GM19351 (cell line): ENCODE measurements around the gene C12orf42.
"Not testable (repeated sequence)": the region's sequence is repeated elsewhere in the genome, so short reads cannot be mapped to it uniquely, and the experiment has no call there.

ENCODE experiments used
- ATAC-seq: cut with Tn5 transposase; IDR thresholded peaks from one replicate; pipeline ENCODE4 v1.9.1; 2021; ENCODE audit warnings: mild to moderate bottlenecking, moderate library complexity; ENCODE audit not compliant: unreplicated experiment

The C12orf42 gene

GRCh38 chr12:103425674-103426073, 70.1 kb downstream of the C12orf42 start:
- not testable (repeated sequence) for ATAC-seq

GRCh38 chr12:103424849-103425586, 70.8 kb downstream of the C12orf42 start:
- ATAC-seq, result not testable (repeated sequence)

- no peak for ATAC-seq
Measured at GRCh38 chr12:103423516-103423910, 72.3 kb downstream of the C12orf42 start.

GRCh38 chr12:103422746-103423515, 72.8 kb downstream of the C12orf42 start:
- ATAC-seq, result no peak

- ATAC-seq, result no peak
Measured at GRCh38 chr12:103422328-103422727, 73.4 kb downstream of the C12orf42 start.

GRCh38 chr12:103421402-103421801, 74.4 kb downstream of the C12orf42 start:
- no peak for ATAC-seq

- no peak for ATAC-seq
Measured at GRCh38 chr12:103415681-103416080, 80.1 kb downstream of the C12orf42 start.

- no peak for ATAC-seq
Measured at GRCh38 chr12:103401421-103401820, 94.3 kb downstream of the C12orf42 start.

GRCh38 chr12:103399986-103400385, 95.8 kb downstream of the C12orf42 start:
- no peak for ATAC-seq

- no peak for ATAC-seq
Measured at GRCh38 chr12:103397536-103397935, 98.2 kb downstream of the C12orf42 start.

GRCh38 chr12:103392722-103393121, 103.0 kb downstream of the C12orf42 start:
- ATAC-seq, result peak; percentile 76

DNA sequence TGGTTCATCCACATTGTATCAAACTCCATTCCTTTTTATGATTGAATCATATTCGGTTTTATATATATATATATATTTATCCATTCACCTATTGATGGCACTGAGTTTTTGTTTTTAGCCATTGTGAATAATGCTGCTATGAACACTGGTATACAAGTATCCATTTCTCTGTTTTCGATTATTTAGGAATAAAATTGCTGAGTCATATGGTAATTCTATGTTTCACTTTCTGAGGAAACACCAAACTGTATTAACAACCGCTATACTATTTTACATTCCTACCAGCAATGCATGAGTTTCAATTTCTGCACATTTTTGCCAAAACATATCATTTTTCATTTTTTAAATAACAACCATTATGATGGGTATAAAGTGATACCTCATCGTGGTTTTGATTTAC, 104.7 kb downstream of the C12orf42 start:
- ATAC-seq, result no peak

DNA sequence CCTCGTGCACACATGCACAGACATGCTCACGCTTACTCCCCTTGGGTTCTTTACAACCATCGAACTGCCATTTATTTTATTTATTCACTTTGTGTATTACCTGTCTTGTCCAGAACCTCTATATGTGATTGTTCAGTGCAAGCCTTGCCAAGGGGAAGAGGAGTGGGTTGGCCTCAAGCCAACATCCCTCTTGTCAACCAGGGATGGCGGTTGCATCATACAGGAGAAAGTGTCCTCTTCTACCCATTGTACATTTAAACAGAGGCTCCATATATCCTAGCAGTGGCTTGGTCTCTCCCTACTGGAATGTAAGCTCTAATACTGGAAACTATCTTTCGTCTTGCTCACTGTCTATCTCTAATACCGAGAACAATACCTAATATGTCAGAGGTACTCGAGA, 108.4 kb downstream of the C12orf42 start:
- ATAC-seq, result no peak

DNA sequence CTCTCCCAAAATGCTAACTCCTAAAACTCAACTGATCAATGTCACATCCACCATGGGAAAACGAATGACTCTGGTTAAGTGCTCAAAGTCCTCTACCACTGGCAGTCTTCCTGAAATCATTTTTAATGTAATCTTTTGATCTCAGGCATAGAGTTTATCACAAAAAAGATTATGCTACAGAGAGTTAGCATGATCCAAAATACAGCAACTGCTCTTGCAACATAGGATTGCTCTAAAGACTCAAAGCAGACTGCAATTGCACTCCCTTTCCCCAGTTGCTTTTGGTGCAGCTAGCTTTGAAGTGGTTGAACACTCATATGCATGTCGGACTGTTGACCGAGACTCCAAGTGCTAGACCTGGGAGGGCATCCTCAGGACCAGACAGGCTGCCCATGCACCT, 109.3 kb downstream of the C12orf42 start:
- no peak for ATAC-seq

- ATAC-seq, result no peak
Measured at GRCh38 chr12:103382736-103383346, 112.9 kb downstream of the C12orf42 start.

DNA sequence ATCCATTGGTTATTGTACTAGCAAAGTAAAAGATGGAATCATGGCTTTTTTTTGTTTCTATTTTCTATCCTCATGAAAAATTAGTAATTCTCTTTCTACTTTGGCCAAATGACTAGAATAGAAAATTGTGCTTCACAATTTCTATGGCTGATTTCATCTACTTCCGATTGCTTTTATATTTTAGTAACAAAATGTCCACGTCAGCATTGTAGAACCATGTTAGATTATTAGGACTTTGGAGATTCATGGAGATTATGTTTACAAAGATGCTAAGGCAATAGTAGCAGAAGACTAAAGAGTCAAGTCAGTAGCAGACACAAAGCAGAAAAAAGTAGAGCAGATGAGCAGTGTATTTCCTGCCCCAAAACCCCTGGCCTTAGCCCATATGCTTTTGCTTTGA, 113.6 kb downstream of the C12orf42 start:
- ATAC-seq, result no peak

- ATAC-seq, result no peak
Measured at GRCh38 chr12:103379670-103380069, 116.1 kb downstream of the C12orf42 start.

GRCh38 chr12:103373088-103373523, 122.7 kb downstream of the C12orf42 start:
- ATAC-seq, result no peak

DNA sequence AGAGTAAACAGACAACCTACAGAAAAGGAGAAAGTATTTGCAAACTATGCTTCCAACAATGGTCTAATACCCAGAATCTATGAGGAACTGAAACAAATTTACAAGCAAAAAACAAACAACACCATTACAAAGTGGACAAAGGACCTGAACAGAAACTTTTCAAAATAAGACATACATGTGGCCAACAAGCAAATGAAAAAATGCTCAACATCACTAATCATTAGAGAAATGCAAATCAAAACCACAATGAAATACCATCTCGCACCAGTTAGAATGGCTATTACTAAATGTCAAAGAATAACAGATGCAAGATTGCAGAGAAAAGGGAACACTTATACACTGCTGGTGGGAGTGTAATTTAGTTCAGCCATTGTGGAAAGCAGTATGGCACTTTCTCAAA, 125.8 kb downstream of the C12orf42 start:
- ATAC-seq, result peak; percentile 82

GRCh38 chr12:103368167-103368566, 127.6 kb downstream of the C12orf42 start:
- ATAC-seq, result no peak

- no peak for ATAC-seq
Measured at GRCh38 chr12:103354403-103354802, 141.4 kb downstream of the C12orf42 start.

- ATAC-seq, result no peak
Measured at GRCh38 chr12:103353913-103354312, 141.9 kb downstream of the C12orf42 start.
